ENCODE measurements around the gene SLX9.

- TF ChIP-seq CTCF (IDR thresholded peaks at IDR 0.05) (no peak), POLR2A (IDR thresholded peaks at IDR 0.05) (no peak)
These were observed 45.1 kb downstream of the SLX9 start for GRCh38 chr21:44984792-44985440.

Data from uterus (tissue), 2 donors.